MCF 10A (cell line): ENCODE measurements around the gene CASP10. TPM values are rescaled to one million over a fixed set of nuclear protein-coding genes. Genes with fewer than 3 reads are reported as not detected.
A peak's percentile ranks its signal among the peaks of the same experiment; 100 is the strongest.

Source experiments
- BruUV-seq: library from RNA; stranded (reverse); fragments of 400-500 nt; replicated peaks from 2 replicates; lab custom pipeline; 2021; lab: Mats Ljungman, UMichigan
- CTCF ChIA-PET: fragments of 300-600 bp; sonication (Branson Sonifier 250); formaldehyde crosslinking; extraction: SDS; loops from one replicate; lab custom pipeline; 2021; ENCODE audit warnings: antibody characterized with exemption, inconsistent platforms; lab: Yijun Ruan, JAX
- POLR2A ChIA-PET: fragments of 300-600, 350-650 bp; sonication (Branson Sonifier 250); formaldehyde crosslinking; extraction: SDS; loops from one replicate; lab custom pipeline; 2020; ENCODE audit warnings: antibody characterized with exemption, inconsistent platforms; lab: Yijun Ruan, JAX
- DNase-seq: peaks from one replicate; pipeline ENCODE4 v3.0.0-alpha.2; 2018; ENCODE audit not compliant: unreplicated experiment
- H3K27ac Mint-ChIP-seq: one replicate; pipeline ENCODE4 v1.8.0; 2022; ENCODE audit warnings: mild to moderate bottlenecking, low read depth, mixed read lengths; ENCODE audit not compliant: unreplicated experiment
- H3K27me3 Mint-ChIP-seq: one replicate; pipeline ENCODE4 v1.8.0; 2022; ENCODE audit warnings: mixed read lengths; ENCODE audit not compliant: insufficient read depth, unreplicated experiment
- H3K36me3 Mint-ChIP-seq: one replicate; pipeline ENCODE4 v1.8.0; 2022; ENCODE audit warnings: mild to moderate bottlenecking, moderate library complexity, mixed read lengths; ENCODE audit not compliant: insufficient read depth, unreplicated experiment
- H3K4me1 Mint-ChIP-seq: one replicate; pipeline ENCODE4 v1.8.0; 2022; ENCODE audit warnings: mixed read lengths; ENCODE audit not compliant: insufficient read depth, unreplicated experiment
- H3K4me3 Mint-ChIP-seq: one replicate; pipeline ENCODE4 v1.8.0; 2022; ENCODE audit warnings: mild to moderate bottlenecking, moderate library complexity, mixed read lengths; ENCODE audit not compliant: unreplicated experiment
- H3K9me3 Mint-ChIP-seq: one replicate; pipeline ENCODE4 v1.8.0; 2022; ENCODE audit warnings: mixed read lengths; ENCODE audit not compliant: unreplicated experiment
- CTCF ChIP-seq: fragments of 200-600 bp; IDR thresholded peaks from one replicate; pipeline ENCODE4 v1.8.0; 2022; ENCODE audit warnings: antibody characterized with exemption, mild to moderate bottlenecking; ENCODE audit not compliant: unreplicated experiment
- intact Hi-C: fragments of 100-400 bp; cut with micrococcal nuclease; formaldehyde crosslinking; loops from 2 replicates; pipeline ENCODE4 v1.14.1; 2022
- total RNA-seq: library from RNA; stranded (reverse); gene quantifications from 2 replicates; pipeline ENCODE4 v1.2.3, GENCODE V29; 2022

The CASP10 gene
- total RNA-seq, 1 experiment from 2014 or later, result 0.19 TPM

- peak overlapping the region; percentile 99 for H3K27ac Mint-ChIP-seq
- peaks cover 26% of the 10 kb centered on the region for H3K4me1 Mint-ChIP-seq
- H3K36me3 Mint-ChIP-seq, result no peaks in the 10 kb centered on the region
- intact Hi-C loops, result loop anchor here (1.0 kb wide), 3 partner anchors 23 to 192 kb away; partner anchors contain the start of genes STRADB and TRAK2
- H3K9me3 Mint-ChIP-seq, result no peaks in the 10 kb centered on the region
- DNase-seq, result no peak
- peak overlapping the region; percentile 95 for H3K4me3 Mint-ChIP-seq
- ChIA-PET POLR2A (interaction anchor here (0.6 to 4.1 kb wide), 10 partner anchors 23 to 352 kb away, joined by 3 to 28 read pairs (median 3); partner anchors contain the start of genes HYCC2, STRADB and TRAK2), CTCF (interaction anchor here (0.6 to 2.2 kb wide), 3 partner anchors 24 to 660 kb away, joined by 3 to 12 read pairs (median 3); no protein-coding TSS in a partner anchor)
- TF ChIP-seq CTCF, result no peak
- no TSS peak for BruUV-seq
- no peaks in the 10 kb centered on the region for H3K27me3 Mint-ChIP-seq
Measured at GRCh38 chr2:201258666-201259615, 76.0 kb downstream of the CASP10 start.

GRCh38 chr2:201260302-201260800 lies 77.4 kb downstream of the CASP10 start, which contains the start of gene CASP8:
CASP8 (plus strand) TSS chr2:201260536; CDS start chr2:201266487, 5,951 bp downstream.
- intact Hi-C loops, result no loop called here
- peak within 1 kb of the TSS; percentile 99 for H3K27ac Mint-ChIP-seq
- ChIA-PET POLR2A (interaction anchor here (0.5 to 4.1 kb wide), 8 partner anchors 15 to 191 kb away, joined by 3 to 28 read pairs (median 5); partner anchors contain the start of genes STRADB and TRAK2), CTCF (interaction anchor here (0.6 to 2.2 kb wide), 7 partner anchors 28 to 1320 kb away, joined by 3 to 12 read pairs (median 3); partner anchors contain the start of gene TRAK2)
- DNase-seq, result peak; percentile 88
- BruUV-seq, result no TSS peak
- H3K36me3 Mint-ChIP-seq, result no peaks in the 10 kb centered on the region
- no peak for TF ChIP-seq CTCF
- no peaks in the 10 kb centered on the region for H3K9me3 Mint-ChIP-seq
- H3K27me3 Mint-ChIP-seq, result no peaks in the 10 kb centered on the region
- peak within 1 kb of the TSS; percentile 95 for H3K4me3 Mint-ChIP-seq
- H3K4me1 Mint-ChIP-seq, result peaks cover 30% of the 10 kb centered on the region

GRCh38 chr2:201261471-201261870 lies 78.5 kb downstream of the CASP10 start:
- peaks cover 7% of the 10 kb centered on the region for H3K36me3 Mint-ChIP-seq
- intact Hi-C loops, result no loop called here
- peaks cover 30% of the 10 kb centered on the region for H3K4me1 Mint-ChIP-seq
- ChIA-PET POLR2A (interaction anchor here (1.0 to 2.8 kb wide), 3 partner anchors 9 to 28 kb away, joined by 3 to 7 read pairs (median 6); no protein-coding TSS in a partner anchor), CTCF (interaction anchor here (1.1 to 1.5 kb wide), 2 partner anchors 29 to 99 kb away, joined by 3 to 5 read pairs; no protein-coding TSS in a partner anchor)
- H3K27me3 Mint-ChIP-seq, result no peaks in the 10 kb centered on the region
- H3K27ac Mint-ChIP-seq, result no peak overlapping the region
- no TSS peak for BruUV-seq
- H3K9me3 Mint-ChIP-seq, result no peaks in the 10 kb centered on the region
- H3K4me3 Mint-ChIP-seq, result peak overlapping the region; percentile 13
- no peak for DNase-seq
- TF ChIP-seq CTCF, result no peak
